HepG2 (cell line): ENCODE data around the gene FAM174C. TPM values are rescaled to one million over a fixed set of nuclear protein-coding genes. Genes with fewer than 3 reads are reported as not detected.

Experiments
- ARID5B ChIP-seq: IDR thresholded peaks from 2 replicates; pipeline ENCODE4 v1.4.0; 2020; ENCODE audit warnings: mild to moderate bottlenecking, missing genetic modification reagents
- ERF ChIP-seq: IDR thresholded peaks from 2 replicates; pipeline ENCODE4 v1.6.1; 2018; ENCODE audit warnings: missing biosample characterization, missing genetic modification reagents
- MNT ChIP-seq: fragments of 450-650 bp; IDR thresholded peaks from 2 replicates; pipeline ENCODE4 v1.6.1; 2016
- PAXIP1 ChIP-seq: sonication (generic); formaldehyde crosslinking; conservative IDR thresholded peaks from 2 replicates; pipeline ENCODE4 v1.4.0; 2020; ENCODE audit warnings: mild to moderate bottlenecking, missing genetic modification reagents, moderate library complexity
- RNF2 ChIP-seq: fragments of 450-650 bp; conservative IDR thresholded peaks from 2 replicates; pipeline ENCODE4 v1.6.1; 2016; ENCODE audit warnings: low read depth
- SALL2 ChIP-seq: sonication (generic); formaldehyde crosslinking; IDR thresholded peaks from 2 replicates; pipeline ENCODE4 v1.8.1; 2023; ENCODE audit warnings: mild to moderate bottlenecking, missing genetic modification reagents, inconsistent platforms
- TAF15 ChIP-seq: fragments of 200-400 bp; formaldehyde crosslinking; IDR thresholded peaks from one replicate; pipeline ENCODE4 v1.6.1; 2018; ENCODE audit warnings: mild to moderate bottlenecking, low read depth, low read length; ENCODE audit not compliant: poor library complexity, severe bottlenecking
- THAP11 ChIP-seq: IDR thresholded peaks from 2 replicates; pipeline ENCODE4 v1.6.1; 2016; ENCODE audit warnings: missing biosample characterization, missing genetic modification reagents
- TMF1 ChIP-seq: sonication (generic); formaldehyde crosslinking; IDR thresholded peaks from 2 replicates; pipeline ENCODE4 v1.8.1; 2022; ENCODE audit warnings: low read depth, missing genetic modification reagents
- ZBTB4 ChIP-seq: sonication (generic); formaldehyde crosslinking; IDR thresholded peaks from 2 replicates; pipeline ENCODE4 v1.4.0; 2020; ENCODE audit warnings: missing genetic modification reagents, mild to moderate bottlenecking, borderline replicate concordance
- ZBTB7B ChIP-seq: sonication (generic); formaldehyde crosslinking; IDR thresholded peaks from 2 replicates; pipeline ENCODE4 v1.4.0; 2020; ENCODE audit warnings: missing genetic modification reagents
- ZNF12 ChIP-seq: sonication (generic); formaldehyde crosslinking; IDR thresholded peaks from 2 replicates; pipeline ENCODE4 v1.5.0; 2020; ENCODE audit warnings: missing genetic modification reagents
- ZNF225 ChIP-seq: sonication (generic); formaldehyde crosslinking; IDR thresholded peaks from 2 replicates; pipeline ENCODE4 v1.4.0; 2020; ENCODE audit warnings: mild to moderate bottlenecking, missing genetic modification reagents
- ZNF317 ChIP-seq: sonication (generic); formaldehyde crosslinking; IDR thresholded peaks from 2 replicates; pipeline ENCODE4 v1.5.0; 2020; ENCODE audit warnings: mild to moderate bottlenecking, missing genetic modification reagents
- ZNF510 ChIP-seq: sonication (generic); formaldehyde crosslinking; IDR thresholded peaks from 2 replicates; pipeline ENCODE4 v1.4.0; 2020; ENCODE audit warnings: low read depth, mild to moderate bottlenecking, missing genetic modification reagents
- ZNF577 ChIP-seq: sonication (generic); formaldehyde crosslinking; IDR thresholded peaks from 2 replicates; pipeline ENCODE4 v1.4.0; 2020; ENCODE audit warnings: mild to moderate bottlenecking, low read depth, missing genetic modification reagents, borderline replicate concordance
- ZNF615 ChIP-seq: sonication (generic); formaldehyde crosslinking; IDR thresholded peaks from 2 replicates; pipeline ENCODE4 v1.5.0; 2020; ENCODE audit warnings: mild to moderate bottlenecking, missing genetic modification reagents, borderline replicate concordance
- polyA plus RNA-seq, 8 experiments: library from polyadenylated mRNA; depleted of rRNA in 3 of 8; stranded (reverse) in 7 of 8; unstranded in 1 of 8; fragments of >200 nt; fragmentation: Illumina TruSeq in 4 of 8; extraction: Trizol in 4 of 8; gene quantifications; 2 replicates each; pipeline versions ENCODE4 v1.2.1 to v1.2.3, GENCODE V29; 2011 to 2016; ENCODE audit warnings: low read depth in 4 of 8, missing spikeins in 1 of 8, mixed read lengths in 1 of 8; ENCODE audit not compliant: insufficient read depth in 1 of 8
- total RNA-seq, 5 experiments: library from RNA; depleted of rRNA; stranded (reverse); fragments of >200 nt; fragmentation: Illumina TruSeq; extraction: Trizol; gene quantifications; 2 replicates each; pipeline ENCODE4 v1.2.3, GENCODE V29; 2016; ENCODE audit warnings: low read depth in 1 of 5

FAM174C gene
- total and polyA plus RNA-seq, 2 of the 13 experiments (the other 11 are each of a cell fraction or from before 2014, with no cell fraction given): 19.5 to 31.3 TPM

GRCh38 chr19:1259206-1259875, 16.0 kb upstream of the FAM174C start (continued):
- TF ChIP-seq PAXIP1 (CRISPR knock-in tag) (peak; percentile 90), MNT (no peak), ZBTB4 (CRISPR knock-in tag) (peak; percentile 74; the same call in 1 of the 2 replicates), ZNF317 (peak; percentile 51; the same call in 1 of the 2 replicates), ZNF12 (CRISPR knock-in tag) (no peak; the same call in 1 of the 2 replicates), ZNF577 (no peak), ERF (CRISPR knock-in tag) (peak; percentile 81; the same call in 1 of the 2 replicates), ZNF225 (CRISPR knock-in tag) (0 out of 2 replicates have a peak, but pooled peaks have one; percentile 14), RNF2 (no peak), THAP11 (CRISPR knock-in tag) (peak; percentile 82), SALL2 (CRISPR knock-in tag) (no peak), ZBTB7B (CRISPR knock-in tag) (peak; percentile 94; the same call in 1 of the 2 replicates), ZNF615 (no peak; the same call in 1 of the 2 replicates), TMF1 (CRISPR knock-in tag) (0 out of 2 replicates have a peak, but pooled peaks have one; percentile 29), ARID5B (peak; percentile 60; the same call in 1 of the 2 replicates), TAF15 (peak; percentile 98), ZNF510 (CRISPR knock-in tag) (peak; percentile 74; the same call in 1 of the 2 replicates)
